ENCODE results near the gene ARRDC3.
"Not testable (repeated sequence)": the region's sequence is repeated elsewhere in the genome, so short reads cannot be mapped to it uniquely, and the experiment has no call there.

ARRDC3 gene

DNA sequence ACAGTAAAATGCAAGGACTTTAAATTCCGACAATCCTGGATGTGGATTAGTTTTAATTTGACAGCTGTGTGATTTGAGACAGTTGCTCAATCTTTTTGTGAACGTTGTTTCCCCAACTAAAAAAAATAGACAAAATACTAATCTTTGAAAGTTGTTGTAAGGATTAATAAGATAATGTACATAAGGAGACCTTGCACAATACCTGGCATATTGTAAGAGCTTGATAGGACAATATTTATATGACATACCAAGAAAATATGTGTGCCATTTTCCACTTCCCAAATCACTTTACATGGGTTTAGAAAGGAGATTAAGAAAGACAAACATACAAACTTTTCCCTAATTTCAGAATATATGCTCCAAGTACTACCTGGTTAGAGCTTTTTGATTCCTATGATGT, 25.3 kb downstream of the ARRDC3 start:
- DNase-seq: no peak

DNA sequence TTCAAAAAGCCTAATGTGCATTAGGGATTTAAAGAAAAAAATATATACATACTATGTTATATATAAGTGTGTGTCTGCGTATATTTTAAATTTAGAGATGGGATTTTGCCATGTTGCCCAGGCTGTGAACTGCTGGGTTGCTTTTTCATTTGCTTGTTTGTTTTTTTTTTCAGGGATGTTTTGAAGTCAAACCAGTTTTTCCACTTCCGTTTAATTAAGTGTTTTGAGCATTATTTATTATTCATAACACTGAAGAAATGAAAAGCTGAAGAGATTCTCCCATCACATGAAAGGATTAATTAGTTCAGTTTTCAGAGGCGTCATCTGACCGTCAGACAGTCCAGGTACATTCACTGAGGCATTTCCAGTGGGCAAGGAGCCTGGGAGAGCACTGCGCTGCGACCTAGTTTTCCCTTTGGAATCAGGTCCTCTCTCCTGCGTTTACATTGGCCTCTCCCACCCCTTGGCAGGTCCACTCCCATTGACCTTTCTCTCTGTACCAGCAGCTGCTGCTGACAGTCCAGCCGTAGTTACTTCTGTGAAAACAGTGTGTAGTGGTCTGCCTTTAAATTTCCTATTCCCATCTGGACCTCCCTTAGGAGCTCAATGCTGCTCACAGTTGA, 26.0 kb downstream of the ARRDC3 start:
- no peak for DNase-seq

DNA sequence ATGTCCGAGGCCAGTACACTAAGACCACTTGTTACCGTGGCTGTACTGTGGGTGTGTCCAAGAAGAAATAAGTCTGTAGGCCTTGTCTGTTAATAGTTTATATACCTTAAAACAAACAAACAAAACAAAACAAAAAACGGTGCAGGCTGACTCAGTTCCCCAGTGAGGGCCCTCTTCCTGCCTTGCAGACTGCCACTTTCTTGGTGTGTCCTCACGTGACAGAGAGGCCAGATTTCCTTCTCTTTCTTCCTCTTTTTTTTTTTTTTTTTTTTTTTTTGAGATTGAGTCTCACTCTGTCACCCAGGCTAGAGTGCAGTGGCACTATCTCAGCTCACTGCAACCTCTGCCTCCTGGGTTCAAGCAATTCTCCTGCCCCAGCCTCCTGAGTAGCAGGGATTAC, 28.2 kb downstream of the ARRDC3 start:
- not testable (repeated sequence) for DNase-seq

DNA sequence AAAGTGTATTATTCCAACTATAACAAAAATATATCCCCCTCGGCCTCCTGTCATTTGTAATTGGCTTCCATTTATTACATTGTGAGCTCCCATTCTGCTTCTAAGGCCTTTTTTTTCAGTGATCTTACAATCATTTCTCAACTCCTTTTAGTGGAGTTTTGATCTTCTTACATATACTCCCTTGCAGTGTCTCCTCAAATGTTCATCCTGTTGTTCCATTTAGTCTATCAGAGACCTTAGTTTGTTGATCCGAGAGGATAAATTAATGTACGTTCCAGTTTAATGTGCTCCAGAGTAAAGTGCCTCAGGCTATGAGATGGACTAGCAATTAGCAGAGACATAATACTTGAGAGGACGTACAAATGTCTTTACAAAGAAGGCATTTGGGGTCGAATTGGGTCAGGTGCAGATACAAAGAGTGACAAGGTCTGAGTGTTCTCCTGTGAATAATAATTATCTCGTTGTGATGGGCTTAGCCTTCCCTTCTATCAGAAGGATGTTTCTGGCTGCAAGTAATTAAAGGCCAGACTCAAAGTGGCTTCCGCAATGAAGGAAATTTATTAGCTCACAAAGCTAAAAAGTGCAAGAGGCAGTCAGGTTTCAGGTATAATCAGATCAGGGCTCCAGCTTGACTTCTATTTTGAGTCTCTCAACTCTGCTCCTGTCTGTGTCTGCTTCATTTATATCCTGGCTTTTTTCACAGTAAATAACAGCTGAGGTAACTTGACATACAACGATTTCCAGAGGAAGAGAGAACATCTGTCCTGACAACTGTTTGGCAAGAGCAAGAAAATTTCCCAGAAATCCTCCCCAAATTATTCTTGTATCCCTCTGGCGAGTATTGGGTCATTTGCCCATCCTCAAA, 30.1 kb downstream of the ARRDC3 start:
- DNase-seq: no peak

DNA sequence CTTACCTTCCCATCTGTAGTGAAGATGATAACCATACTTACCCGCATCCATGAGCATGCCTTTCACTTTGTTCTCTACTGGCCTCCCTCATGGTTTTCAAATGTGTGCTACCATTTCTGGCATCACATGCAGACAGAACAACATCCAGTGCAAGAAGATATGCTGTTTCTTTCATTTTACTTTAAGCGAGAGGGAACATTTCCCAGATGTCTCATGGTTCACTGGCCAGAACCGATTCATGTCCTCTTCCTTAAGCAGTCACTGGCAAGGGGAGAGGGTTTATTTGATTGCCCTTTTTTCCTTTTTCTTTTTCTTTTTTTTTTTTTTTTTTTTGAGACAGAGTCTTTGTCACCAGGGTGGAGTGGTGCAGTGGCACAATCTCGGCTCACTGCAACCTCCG, 37.7 kb downstream of the ARRDC3 start:
- no peak for DNase-seq

DNA sequence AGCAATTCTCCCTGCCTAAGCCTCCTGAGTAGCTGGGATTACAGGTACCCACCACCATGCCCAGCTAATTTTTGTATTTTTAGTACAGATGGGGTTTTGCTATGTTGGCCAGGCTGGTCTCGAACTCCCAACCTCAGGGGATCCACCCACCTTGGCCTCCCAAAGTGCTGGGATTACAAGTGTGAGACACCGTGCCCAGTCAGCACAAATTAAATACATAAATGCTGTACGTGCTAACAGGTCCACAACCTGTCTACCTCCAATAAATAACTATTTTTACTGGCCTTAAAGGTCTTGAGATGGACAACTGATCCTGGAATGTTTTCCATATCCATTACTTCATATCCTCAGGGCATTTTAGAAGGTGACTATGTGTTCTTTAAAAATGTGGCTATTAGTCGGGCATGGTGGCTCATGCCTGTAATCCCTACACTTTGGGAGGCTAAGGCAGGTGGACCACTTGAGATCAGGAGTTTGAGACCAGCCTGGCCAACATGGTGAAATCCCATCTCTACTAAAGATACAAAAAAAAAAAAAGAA, 38.4 kb downstream of the ARRDC3 start:
- DNase-seq: not testable (repeated sequence)

DNA sequence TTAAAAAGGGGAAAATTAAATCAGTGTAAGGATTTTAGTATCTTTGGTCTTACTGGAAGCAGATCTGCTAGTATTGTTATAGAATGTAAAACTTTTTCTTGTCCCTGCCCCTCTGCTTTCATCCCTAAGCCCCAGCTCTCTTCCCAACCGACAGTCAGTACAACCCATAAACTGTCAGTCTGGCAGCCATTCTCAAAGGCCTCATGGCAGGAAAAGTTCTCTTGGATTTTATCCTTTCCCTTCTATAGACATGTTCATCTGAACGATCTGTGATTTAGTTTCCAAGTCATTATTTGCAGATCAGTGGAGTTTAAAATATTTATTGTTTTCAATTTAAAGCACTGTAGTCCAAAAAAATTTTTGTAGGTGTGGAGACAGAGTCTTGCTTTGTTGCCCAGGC, 39.2 kb downstream of the ARRDC3 start:
- DNase-seq: no peak

DNA sequence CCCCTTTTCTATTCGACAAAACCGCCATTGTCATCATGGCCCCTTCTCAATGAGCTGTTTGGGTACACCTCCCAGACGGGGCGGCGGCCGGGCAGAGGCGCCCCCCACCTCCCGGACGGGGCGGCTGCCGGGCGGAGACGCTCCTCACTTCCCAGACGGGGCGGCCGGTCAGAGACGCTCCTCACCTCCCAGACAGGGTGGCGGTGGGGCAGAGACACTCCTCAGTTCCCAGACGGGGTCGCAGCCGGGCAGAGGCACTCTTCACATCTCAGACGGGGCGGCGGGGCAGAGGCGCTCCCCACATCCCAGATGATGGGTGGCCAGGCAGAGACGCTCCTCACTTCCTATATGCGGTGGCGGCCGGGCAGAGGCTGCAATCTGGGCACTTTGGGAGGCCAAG, 40.2 kb downstream of the ARRDC3 start:
- not testable (repeated sequence) for DNase-seq

DNA sequence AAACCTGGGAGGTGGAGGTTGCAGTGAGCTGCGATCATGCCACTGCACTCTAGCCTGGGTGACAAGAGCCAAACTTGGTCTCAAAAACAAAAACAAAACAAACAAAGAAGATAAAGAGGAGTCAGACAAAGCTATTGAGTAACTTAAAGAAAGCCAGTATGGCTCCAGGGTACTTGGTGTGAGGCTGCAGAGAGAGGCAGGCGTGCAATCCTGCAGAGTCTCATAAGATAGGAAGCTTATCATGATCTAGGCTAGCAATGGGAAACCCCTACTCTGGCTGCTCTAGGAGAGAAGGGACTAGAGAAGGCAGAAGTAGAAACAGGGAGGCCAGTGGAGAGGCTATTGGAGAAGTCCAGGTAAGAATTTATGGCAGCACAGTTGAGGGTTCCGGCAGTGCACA, 42.0 kb downstream of the ARRDC3 start:
- no peak for DNase-seq

DNA sequence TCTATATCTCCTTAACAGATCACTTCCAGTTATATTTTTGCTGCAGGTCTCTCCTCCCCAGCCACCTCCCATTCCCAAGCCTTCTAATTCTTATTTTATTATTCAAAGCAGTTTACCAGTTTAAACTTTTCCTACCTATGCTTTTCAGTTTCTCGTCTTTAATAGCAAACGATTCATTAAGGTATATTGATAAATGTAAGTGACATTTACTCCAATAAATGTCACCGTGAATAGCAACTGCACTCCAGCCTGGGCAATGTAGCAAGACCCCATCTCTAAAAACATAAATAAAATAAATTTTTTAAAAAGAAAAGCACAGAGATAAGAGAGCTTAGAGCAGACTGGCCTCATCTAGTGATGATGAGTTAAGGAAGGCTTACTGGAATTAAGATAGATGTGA, 42.6 kb downstream of the ARRDC3 start:
- no peak for DNase-seq

DNA sequence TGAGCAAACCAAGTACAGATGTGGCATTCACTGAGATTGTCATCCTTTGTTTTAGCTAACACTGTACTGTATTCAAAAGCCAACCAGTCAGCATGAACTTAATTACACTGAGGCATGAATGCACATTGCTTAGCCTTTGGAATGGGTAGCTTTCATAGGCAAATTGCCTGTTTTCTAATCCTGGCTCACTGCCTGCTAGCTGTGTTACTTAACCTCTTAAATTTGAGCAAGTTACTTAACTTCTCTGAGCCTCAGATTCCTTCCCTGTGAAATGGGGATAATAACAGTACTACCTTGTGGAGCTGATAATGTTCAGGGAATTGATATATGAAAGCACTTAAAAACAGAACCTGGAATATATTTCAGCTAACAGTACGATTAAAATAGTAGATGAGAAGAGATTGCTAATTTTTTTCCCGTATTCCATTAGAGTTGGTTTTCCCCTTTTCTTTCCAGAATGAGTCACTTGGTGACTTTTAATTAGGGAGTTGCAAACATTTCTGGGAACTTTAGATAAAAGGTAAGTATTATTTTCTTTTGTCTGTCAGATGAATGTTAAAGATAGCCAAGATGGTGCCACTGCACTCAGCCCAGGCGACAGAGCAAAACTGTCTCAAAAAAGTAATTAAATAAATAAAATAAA, 43.9 kb downstream of the ARRDC3 start:
- no peak for DNase-seq

DNA sequence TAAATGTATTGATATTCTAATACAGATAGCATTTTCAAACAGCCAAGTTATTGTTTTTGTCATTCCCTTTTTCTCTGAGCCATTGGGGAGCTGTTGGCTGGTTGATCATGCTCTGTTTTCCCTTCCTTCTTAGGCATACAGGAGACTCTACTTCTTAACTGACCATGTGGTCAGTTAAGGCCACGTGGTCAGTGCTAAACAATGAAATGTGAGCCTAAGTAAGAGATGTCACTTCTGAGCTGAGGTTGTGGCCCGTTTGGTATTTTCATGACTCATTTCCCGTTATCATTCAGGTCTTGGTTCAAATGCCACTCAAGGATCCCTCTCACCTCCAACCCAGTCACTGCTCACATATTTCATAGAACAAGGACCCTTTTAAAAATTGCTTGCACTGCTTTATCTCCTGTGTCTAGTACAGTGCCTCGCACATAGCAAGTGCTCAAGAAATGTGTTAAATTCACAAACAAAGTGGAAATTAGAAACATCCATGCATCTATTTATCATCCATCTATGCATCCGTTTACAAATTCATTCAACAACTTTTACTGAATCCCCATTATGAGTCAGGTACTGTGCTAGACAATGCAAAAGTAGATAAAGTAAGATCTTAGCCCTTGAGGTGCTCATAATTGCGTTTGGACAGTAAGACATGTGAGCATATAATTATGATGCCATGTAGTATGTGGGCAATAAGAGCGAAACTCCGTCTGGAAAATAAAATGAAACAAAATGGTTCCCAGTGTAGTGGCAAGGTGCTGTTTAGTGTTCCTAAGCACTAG, 50.7 kb downstream of the ARRDC3 start:
- no peak for DNase-seq

DNA sequence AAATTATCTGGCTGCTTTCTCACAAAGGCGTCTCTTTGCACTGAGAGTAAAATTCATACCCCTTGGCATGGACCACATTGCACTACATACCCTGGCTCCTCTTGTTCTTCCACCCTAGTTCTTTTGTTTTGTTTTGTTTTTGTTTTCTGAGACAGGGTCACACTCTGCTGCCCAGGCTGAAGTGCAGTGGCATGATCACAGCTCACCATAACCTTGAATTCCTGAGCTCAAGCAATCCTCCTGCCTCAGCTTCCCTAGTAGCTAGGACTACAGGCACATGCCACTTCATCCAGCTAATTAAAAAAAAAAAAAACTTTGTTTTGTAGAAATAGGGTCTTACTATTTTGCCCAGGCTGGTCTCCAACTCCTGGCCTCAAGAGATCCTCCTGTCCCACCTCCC, 51.4 kb downstream of the ARRDC3 start:
- no peak for DNase-seq

DNA sequence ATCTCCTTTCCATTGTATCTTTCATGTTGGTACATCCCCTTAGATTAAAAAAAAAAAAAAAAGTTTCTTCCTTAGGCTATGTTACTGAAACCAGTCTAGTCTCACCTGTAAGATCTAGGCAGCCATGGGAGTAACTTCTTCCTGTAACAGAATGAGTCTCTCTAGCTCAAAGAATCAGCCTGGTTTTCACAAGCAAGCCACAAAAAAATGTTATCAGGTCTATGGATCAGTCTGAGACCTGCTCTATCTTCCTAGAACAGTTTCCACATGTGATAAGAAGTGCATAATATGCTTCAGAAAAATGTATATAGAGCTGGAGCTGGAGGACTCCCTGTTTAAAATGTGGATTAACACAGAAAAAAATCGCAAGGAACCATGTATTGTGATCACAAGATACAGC, 53.8 kb downstream of the ARRDC3 start:
- DNase-seq: no peak

DNA sequence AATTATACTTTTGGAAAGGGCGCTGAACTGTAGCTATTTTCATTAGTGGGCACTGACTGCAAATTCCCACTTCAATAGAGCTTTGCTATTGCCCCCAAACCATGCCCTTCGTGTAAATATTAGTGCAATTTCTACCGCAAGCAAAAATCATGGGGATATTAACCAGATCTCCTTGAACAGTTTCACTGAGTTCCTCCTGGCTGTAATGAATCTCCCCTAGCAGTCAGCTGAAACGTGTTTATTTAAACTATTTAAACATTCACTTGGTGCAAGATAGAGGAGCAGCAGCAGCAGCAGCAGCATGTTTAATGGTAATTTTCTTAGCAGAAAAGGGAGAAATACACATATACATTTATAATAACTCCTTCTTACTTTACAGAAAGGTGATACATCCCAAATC, 54.4 kb downstream of the ARRDC3 start:
- no peak for DNase-seq

DNA sequence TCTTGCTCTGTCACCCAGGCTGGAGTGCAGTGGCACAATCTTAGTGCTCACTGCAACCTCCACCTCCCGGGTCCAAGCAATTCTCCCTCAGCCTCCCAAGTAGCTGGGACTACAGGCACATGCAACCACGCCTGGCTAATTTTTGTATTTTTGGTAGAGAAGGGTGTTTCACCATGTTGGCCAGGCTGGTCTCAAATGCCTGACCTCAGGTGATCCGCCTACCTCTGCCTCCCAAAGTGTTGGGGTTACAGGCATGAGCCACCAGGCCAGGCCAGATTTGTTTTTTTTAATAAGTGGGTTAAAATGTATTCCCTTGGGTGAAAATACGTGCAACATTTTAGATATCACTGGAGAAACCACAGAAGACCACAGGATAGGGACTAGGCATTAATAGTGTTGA, 60.1 kb downstream of the ARRDC3 start:
- not testable (repeated sequence) for DNase-seq

DNA sequence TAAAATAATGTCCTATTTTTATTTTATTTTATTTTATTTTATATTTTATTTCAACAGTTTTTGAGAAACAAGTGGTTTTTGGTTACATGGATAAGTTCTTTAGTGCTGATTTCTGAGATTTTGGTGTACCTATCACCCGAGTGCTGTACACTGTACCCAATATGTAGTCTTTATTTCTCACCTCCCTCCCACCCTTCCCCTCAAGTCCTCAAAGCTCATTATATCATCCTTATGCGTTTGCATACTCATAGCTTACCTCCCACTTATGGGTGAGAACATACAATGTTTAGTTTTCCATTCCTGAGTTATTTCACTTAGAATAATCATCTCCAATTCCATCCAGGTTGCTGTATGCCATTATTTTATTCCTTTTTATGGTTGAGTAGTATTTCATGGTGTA, 63.5 kb downstream of the ARRDC3 start:
- no peak for DNase-seq

DNA sequence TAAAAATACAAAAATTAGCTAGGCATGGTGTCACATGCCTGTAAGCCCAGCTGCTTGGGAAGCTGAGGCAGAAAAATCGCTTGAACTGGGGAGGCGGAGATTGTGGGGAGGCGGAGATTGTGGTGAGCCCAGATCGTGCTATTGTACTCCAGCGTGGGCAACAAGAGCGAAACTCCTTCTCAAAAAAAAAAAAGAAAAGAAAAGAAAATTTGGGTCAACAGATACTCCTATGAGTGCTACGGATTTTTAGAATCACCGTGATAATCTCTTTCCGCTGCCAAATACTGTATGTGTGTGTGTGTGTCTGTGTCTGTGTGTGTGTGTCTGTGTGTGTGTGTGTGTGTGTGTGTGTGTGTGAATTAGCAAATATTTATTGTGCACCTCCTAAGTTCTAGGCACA, 64.4 kb downstream of the ARRDC3 start:
- no peak for DNase-seq
